Motor neuron (in vitro differentiated cells): ENCODE data around the gene PRR33. TPM values are rescaled to one million over a fixed set of nuclear protein-coding genes. Genes with fewer than 3 reads are reported as not detected.
A peak's percentile ranks its signal among the peaks of the same experiment; 100 is the strongest.
"Not testable (repeated sequence)": the region's sequence is repeated elsewhere in the genome, so short reads cannot be mapped to it uniquely, and the experiment has no call there.

Source experiments
- ATAC-seq, 8 experiments: fragments of 200-7000 bp; cut with Tn5 transposase; replicated peaks in 6 of 8; 2 replicates each; pipeline ENCODE4 v1.8.0; 2021; ENCODE audit warnings: mild to moderate bottlenecking in 8 of 8, moderate library complexity in 8 of 8
- H3K27ac ChIP-seq, 2 donors: fragments of 250-450 bp; sonication (Bioruptor Pico); 2 replicates each; pipeline ENCODE4 v1.9.0; 2021; ENCODE audit warnings: antibody characterized with exemption in 2 of 2, mild to moderate bottlenecking in 2 of 2, moderate library complexity in 1 of 2
- H3K4me1 ChIP-seq, 2 donors: fragments of 250-450 bp; sonication (Bioruptor Pico); replicated peaks in 1 of 2; 2 replicates each; pipeline ENCODE4 v1.6.1; 2021; ENCODE audit warnings: antibody characterized with exemption in 2 of 2, mild to moderate bottlenecking in 2 of 2, moderate library complexity in 1 of 2
- H3K4me3 ChIP-seq, 5 donors: fragments of 250-450 bp; sonication (Bioruptor Pico); 2 replicates each; pipeline ENCODE4 v1.9.0; 2021; ENCODE audit warnings: antibody characterized with exemption in 5 of 5, mild to moderate bottlenecking in 5 of 5, moderate library complexity in 4 of 5
- WGBS, 10 experiments: fragments of 450-650 bp; shearing (Covaris generic); methylation state at CpG; one replicate each; pipeline ENCODE4 v1.0.0; 2022; 5-methylcytosine and 5-hydroxymethylcytosine counted together
- in situ Hi-C, 9 experiments: fragments of 400-800 bp; cut with MboI; loops; one replicate each; pipeline ENCODE4 v1.15.0; 2021; ENCODE audit warnings: low sequenced_read_pairs in 9 of 9, low pct_unique_long_range_greater_than_20kb in 2 of 9; ENCODE audit not compliant: unreplicated experiment in 9 of 9
- total RNA-seq, 8 experiments: library from RNA; unstranded; fragments of 300-600 nt; gene quantifications; 2 replicates each; pipeline versions ENCODE4 v1.2.3 to v1.2.4, GENCODE V29; 2022

The PRR33 gene
- total RNA-seq, 8 experiments from 2014 or later: 0.13 to 1.1 (median 0.25) TPM; not detected in 2

DNA sequence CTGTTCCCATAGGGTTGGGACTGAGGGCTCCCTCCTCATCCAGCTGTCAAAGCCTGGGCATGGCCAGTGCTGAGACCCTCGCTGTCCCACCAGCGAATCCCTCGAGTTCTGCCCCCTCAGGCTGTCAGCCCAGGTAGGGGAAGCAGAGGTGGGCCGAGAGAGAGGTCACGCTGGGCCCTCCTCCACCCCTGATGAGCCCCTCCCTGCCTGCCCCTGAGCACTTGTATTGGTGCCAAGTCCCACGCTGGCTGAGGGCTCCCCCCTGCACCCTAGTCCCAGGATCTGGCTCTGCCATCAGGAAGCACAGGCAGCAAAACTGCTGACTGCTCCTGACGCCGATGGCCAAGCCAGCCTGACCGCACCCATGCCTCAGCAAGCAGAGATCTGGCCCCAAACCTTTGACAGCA is 3.3 kb downstream of the PRR33 start:
- Histone ChIP-seq H3K4me1 (no peaks in the 10 kb centered on the region), H3K4me3 (no peak overlapping the region), H3K27ac (no peak overlapping the region)
- in situ Hi-C loops: loop anchor here in 1 of 9 experiments (25.0 kb wide), 1 partner anchor 274 kb away; the partner anchor contains the start of genes INS and TH
- WGBS, 10 experiments: 80% methylated on average over 1 of the region's 9 CpGs; no CpG with 5 or more reads in 9 of the 10 experiments
- peak in 2 of 8 experiments; percentile 3 to 49 for ATAC-seq

DNA sequence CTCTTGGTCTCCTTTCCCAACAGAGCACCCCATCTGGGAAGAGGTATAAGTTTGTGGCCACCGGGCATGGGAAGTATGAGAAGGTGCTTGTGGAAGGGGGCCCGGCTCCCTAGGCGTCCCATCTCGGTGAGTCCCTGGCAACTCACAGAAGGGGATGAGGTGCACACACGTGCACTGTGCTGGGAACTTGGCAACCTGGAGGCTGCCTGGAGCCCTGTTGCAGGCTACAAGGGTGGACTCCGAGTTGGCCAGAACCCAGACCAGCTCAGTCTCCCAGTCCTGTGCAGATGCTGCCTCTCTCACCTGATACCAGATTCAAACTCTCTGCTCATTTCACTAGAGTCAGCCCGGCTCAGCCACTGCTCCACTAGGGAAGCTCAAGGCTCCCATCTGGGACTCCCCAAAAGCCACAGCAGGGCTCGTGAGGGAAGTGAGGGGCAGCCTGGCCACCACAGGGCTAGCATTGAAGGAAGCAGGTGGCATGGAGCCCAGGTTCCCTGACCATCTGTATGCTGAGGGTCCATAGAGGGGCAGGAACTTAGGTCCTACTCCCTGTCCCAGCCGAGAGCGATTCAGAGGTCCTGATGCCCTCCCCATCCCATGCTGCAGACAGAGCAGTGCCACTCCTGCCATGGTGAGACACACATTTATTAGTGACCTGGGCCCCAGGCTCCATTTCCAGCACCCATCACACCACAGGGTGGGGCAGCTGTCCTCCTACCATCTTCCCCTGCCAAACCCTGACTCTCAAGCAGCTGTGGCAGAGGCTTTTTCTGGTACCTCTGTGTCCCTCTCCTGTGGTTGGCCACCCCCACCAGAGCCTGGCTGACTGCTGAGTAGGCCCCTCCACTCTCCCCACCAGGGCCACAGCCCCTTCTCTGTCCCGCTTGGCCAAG is 4.0 kb downstream of the PRR33 start:
- WGBS, 10 experiments: 25 to 80% (median 53%) methylated on average over 1 to 3 of the region's 11 CpGs; no CpG with 5 or more reads in 5 of the 10 experiments
- in situ Hi-C loops: loop anchor here in 1 of 9 experiments (25.0 kb wide), 1 partner anchor 275 kb away; the partner anchor contains the start of genes INS and TH
- no peak overlapping the region for H3K27ac ChIP-seq
- H3K4me3 ChIP-seq: no peak overlapping the region
- H3K4me1 ChIP-seq: peaks cover 2% of the 10 kb centered on the region in 2 donors
- no peak for ATAC-seq

DNA sequence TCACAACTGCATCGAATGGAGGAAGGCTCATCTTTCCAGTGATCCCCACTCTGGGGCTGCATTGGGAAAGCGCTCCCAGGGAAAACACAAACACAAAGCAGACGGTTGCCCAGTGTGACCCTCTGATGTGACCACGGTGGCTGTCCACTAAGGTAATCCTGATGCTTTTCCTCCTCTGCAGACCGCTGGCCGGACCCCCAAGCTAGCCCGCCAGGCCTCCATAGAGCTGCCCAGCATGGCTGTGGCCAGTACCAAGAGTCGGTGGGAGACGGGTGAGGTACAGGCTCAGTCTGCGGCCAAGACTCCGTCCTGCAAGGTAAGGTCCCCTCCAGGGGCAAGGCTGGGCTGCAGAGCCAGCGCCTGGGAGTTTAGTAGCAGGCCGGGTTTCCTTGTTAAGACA is 5.1 kb downstream of the PRR33 start:
- not testable (repeated sequence) for H3K4me3 ChIP-seq, H3K4me1 ChIP-seq, H3K27ac ChIP-seq, ATAC-seq
- in situ Hi-C loops: loop anchor here in 1 of 9 experiments (25.0 kb wide), 1 partner anchor 276 kb away; the partner anchor contains the start of genes INS and TH
- WGBS, 10 experiments: 55 to 100% (median 70%) methylated on average over 1 to 6 of the region's 13 CpGs; no CpG with 5 or more reads in 6 of the 10 experiments

DNA sequence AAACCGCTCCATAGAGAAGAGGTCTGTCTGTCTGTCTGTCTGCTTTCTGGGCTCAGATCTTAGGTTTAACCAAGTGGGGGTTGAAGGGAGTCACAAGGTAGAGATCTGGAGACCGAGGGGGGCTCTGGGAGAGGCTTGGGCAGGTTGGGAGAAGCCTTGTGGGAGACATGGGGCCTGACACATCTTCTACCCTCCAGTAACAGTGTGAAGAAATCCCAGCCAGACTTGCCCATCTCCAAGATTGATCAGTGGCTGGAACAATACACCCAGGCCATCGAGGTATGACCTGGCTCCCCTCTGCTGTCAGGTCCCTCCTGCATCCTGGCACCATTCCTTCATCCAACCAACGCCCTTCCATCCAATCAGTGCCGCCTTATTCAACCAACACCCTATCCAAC is 7.4 kb downstream of the PRR33 start:
- Histone ChIP-seq H3K27ac (no peak overlapping the region), H3K4me3 (no peak overlapping the region), H3K4me1 (peaks cover 4 to 7% of the 10 kb centered on the region in 2 donors)
- no peak for ATAC-seq
- 40 to 86% (median 80%) methylated on average over 1 to 3 of the region's 5 CpGs; no CpG with 5 or more reads in 3 of the 10 experiments for WGBS, 10 experiments
- in situ Hi-C loops: loop anchor here in 1 of 9 experiments (25.0 kb wide), 1 partner anchor 278 kb away; the partner anchor contains the start of genes INS and TH

DNA sequence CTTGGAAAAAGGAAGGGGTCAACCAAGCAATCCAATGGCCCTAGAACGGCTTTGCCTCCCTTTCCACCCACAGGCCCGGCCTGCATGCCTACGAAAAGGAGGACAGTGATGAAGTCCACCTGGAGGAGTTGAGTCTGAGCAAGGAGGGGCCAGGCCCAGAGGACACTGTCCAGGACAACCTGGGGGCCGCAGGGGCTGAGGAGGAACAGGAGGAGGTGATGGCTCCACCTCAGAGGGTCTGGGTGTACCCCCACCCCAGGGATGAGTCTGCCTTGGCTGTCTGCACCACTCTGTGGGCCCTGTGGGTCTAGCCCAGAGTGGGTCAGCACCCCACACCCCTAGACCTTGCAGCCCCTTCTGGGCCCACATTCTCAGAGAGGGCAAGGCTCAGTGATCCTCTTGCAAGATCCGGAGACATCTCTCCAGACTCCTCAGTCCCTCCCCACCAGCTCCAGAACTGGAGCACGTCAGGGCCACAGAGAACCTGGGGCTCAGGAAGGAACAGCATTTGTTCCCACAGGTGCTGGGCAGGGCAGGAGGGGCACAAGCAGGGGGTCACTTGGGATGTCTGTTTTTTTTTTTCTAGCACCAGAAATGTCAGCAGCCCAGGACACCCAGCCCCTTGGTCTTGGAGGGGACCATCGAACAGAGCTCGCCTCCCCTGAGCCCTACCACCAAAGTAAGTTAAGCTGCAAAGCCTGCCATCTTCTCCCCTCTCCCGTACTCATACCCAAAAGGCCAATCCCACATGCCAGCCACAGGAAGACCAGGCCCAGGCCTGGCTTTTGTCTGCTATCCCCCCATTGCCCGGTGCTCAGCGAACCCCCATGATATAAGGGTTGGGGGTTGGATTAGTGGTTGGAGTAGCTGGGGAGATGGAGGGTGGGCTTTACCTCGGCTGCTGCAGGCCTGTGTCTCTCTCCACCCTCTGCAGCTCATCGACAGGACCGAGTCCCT is 8.1 kb downstream of the PRR33 start:
- Histone ChIP-seq H3K4me3 (no peak overlapping the region), H3K27ac (no peak overlapping the region), H3K4me1 (peaks cover 4 to 7% of the 10 kb centered on the region in 2 donors)
- 60 to 100% (median 87%) methylated on average over 1 to 5 of the region's 14 CpGs; no CpG with 5 or more reads in 6 of the 10 experiments for WGBS, 10 experiments
- ATAC-seq: no peak
- in situ Hi-C loops: loop anchor here in 1 of 9 experiments (25.0 kb wide), 1 partner anchor 279 kb away; the partner anchor contains the start of genes INS and TH

DNA sequence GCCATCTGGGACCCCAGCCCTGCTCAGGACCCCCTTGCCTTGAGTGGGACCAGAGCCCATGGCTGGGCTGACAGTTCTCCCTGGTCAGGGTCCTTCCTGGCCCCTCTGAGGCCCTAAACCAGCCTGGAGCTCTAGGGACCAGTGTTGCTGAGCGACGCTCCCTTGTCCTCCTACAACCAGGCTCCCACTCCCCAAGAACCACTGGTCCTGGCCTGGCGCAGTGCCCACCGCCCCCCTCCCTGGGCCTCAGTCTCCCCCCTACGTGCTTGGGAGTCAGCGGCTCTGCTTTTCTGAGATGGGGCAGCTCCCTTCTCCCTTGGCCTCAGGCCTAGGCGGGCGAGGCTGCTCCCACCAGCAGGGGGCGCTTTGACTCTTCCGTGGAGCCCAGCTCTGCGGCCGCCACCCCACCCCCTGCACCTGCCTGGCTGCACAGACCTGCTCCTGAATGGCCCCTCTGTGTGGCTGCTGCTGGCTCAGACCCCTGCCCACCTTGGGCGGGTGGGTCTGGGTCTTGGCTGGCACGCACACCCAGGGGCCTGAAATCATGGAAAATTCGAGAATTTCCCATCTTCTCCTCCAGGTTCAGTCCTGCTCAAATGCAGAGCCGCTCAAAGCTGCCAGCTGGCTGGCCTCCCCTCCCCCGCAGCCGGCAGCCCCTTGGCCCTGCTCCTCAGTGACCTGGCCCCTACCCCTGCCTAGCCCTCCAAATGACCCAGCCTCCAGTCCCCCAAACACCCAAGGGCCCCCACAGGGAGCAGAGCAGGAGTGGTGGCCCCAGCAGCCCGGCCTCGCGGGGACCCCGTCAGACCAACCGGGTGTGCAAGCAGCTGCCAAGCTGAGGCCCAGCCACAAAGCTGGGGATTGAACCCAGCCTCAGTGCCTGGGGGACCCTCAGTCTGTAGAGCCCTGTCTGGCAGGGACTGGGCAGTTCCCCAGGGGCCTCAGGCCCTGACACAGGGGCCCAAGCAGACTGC is 9.1 kb downstream of the PRR33 start:
- in situ Hi-C loops: loop anchor here in 1 of 9 experiments (25.0 kb wide), 1 partner anchor 280 kb away; the partner anchor contains the start of genes INS and TH
- no peak overlapping the region for H3K27ac ChIP-seq

DNA sequence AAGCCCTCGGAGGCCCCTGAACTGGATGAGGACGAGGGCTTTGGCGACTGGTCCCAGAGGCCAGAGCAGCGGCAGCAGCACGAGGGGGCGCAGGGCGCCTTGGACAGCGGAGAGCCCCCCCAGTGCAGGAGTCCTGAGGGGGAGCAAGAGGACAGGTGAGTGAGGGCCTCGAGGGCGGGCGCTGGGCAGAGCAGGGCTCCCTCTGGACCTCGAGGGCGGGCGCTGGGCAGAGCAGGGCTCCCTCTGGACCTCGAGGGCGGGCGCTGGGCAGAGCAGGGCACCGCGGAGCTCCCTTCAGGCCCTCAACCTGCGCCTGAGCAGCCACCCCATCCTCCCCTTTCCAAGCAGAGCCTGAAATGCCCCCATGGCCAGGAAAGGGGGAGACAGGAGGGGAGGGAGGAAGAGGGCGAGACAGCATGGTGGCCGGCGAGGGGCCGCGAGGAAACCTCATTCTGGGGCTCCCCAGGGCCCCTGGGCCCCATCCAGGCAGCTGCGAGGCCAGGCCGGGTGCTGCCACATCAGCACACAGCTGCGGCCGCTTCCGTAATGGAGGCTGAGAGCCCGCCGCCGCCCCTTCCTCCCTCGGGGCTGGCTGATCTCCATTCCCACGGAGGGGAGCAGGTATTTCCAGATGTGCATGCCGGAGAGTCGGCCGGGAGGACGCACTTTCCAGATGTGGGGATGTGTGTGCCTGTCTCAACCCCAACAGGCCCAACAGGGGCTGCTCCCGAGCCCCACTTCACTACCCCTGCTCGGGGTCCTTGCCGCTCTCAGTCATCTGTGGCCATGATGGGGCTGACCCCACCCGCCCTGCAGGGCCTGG is 10.0 kb downstream of the PRR33 start:
- Histone ChIP-seq H3K4me1 (peaks cover 4 to 14% of the 10 kb centered on the region in 2 donors), H3K4me3 (no peak overlapping the region), H3K27ac (no peak overlapping the region)
- WGBS, 10 experiments: 0 to 60% methylated on average over 1 to 2 of the region's 43 CpGs; no CpG with 5 or more reads in 8 of the 10 experiments
- peak in 3 of 8 experiments; percentile 13 to 30 (median 21) for ATAC-seq
- in situ Hi-C loops: loop anchor here in 1 of 9 experiments (25.0 kb wide), 1 partner anchor 281 kb away; the partner anchor contains the start of genes INS and TH

More for the DNA sequence above, 9.1 kb downstream of the PRR33 start:
- Histone ChIP-seq H3K4me1 (peaks cover 4 to 8% of the 10 kb centered on the region in 2 donors), H3K4me3 (no peak overlapping the region)
- peak; percentile 56 to 99 (median 98) for ATAC-seq
- 20 to 90% methylated on average over 1 to 2 of the region's 23 CpGs; no CpG with 5 or more reads in 8 of the 10 experiments for WGBS, 10 experiments

DNA sequence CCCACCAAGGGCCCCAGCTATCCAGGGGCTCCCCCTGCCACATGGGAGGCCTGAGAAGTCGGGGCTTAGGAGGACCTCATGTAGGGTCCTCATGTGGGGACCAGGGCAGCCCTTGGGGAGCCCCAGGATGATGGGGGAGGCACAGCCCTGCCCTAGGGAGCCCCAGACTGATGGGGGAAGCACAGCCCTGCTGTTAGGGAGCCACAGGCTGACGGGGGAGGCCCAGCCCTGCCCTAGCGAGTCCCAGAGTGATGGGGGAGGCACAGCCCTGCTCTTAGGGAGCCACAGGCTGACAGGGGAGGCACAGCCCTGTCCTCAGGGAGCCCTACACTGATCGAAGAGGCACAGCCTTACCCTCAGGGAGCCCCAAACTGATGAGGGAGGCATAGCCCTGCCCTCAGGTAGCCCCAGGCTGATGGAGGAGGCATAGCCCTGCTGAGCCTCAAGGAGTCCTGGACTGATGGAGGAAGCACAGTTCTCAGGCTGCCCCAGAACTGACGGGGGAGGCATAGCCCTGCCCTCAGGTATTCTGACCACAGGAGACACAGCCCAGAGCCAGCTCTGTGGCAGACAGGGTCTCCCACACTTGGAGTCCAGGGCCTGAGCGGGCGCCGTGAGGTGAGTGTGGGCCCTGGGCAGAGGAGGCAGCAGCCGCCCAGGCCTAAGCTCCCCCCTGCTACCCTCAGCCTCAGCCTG is 10.8 kb downstream of the PRR33 start:
- 0 to 95% (median 83%) methylated on average over 1 to 4 of the region's 9 CpGs; no CpG with 5 or more reads in 7 of the 10 experiments for WGBS, 10 experiments
- peak in 2 of 8 experiments; percentile 7 to 11 for ATAC-seq

DNA sequence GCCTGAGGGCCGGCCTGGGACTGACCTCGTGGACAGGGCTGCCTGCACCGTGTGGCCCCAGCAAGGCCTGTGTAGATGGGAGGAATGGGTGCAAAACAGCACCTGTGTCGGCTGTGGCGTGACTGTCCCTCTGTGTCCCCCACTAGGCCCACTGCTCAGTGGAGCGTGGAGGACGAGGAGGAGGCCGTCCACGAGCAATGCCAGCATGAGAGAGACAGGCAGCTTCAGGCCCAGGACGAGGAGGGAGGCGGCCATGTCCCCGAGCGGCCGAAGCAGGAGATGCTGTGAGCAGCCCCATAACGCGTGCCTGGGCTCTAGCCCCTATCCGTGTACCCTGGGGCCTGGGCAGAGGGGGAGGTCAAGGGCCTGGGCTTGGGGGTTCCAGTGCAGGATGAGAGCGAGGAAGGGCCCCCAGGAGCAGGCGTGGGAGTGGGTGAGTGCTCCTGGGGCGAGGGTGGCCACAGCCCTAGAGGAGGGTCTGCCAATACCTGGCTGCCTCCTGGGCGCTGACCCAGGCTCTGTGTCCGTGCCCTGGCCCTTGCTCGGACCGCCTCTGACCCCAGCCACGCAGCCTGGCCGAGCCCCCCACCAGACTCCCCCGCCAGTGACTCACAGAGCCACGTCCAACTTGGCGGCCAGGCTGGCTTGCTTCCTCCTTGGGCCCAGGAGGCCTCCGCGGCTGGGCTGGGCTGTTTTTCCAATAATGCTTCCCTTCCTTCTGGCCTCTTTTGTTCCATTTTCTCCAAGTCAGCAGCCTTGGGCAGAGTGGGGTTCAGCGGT is 11.6 kb downstream of the PRR33 start:
- peak in 2 of 8 experiments; percentile 1 to 4 for ATAC-seq
- in situ Hi-C loops: loop anchor here in 1 of 9 experiments (25.0 kb wide), 1 partner anchor 282 kb away; the partner anchor contains the start of genes INS and TH
- Histone ChIP-seq H3K27ac (no peak overlapping the region), H3K4me1 (peaks cover 4 to 23% of the 10 kb centered on the region in 2 donors), H3K4me3 (no peak overlapping the region)
- WGBS, 10 experiments: 73 to 100% (median 87%) methylated on average over 1 to 3 of the region's 32 CpGs; no CpG with 5 or more reads in 5 of the 10 experiments

More for the DNA sequence above, 10.8 kb downstream of the PRR33 start:
- no peak overlapping the region for H3K27ac ChIP-seq
- in situ Hi-C loops: loop anchor here in 1 of 9 experiments (25.0 kb wide), 1 partner anchor 281 kb away; the partner anchor contains the start of genes INS and TH
- no peak overlapping the region for H3K4me3 ChIP-seq
- peaks cover 4 to 18% of the 10 kb centered on the region in 2 donors for H3K4me1 ChIP-seq
